Prostate gland (tissue), 2 donors: Measurements from ENCODE around the gene SPIRE2.
"Not testable (repeated sequence)": the region's sequence is repeated elsewhere in the genome, so short reads cannot be mapped to it uniquely, and the experiment has no call there.

Source experiments
- POLR2A ChIP-seq: fragments of 450-650 bp; IDR thresholded peaks from one replicate; pipeline ENCODE4 v1.6.1; 2016; ENCODE audit warnings: antibody characterized with exemption, mild to moderate bottlenecking
- TF ChIP-seq, protein P1 (sequence below), 4 experiments: fragments of 200-600 bp in 2 of 4; fragments of 450-650 bp in 2 of 4; sonication (generic) in 2 of 4; IDR thresholded peaks; 1 replicate in 3 of 4; 2 replicates in 1 of 4; pipeline ENCODE4 v1.5.1; 2016 to 2019; ENCODE audit warnings: antibody characterized with exemption in 4 of 4, mild to moderate bottlenecking in 2 of 4, moderate library complexity in 2 of 4

DNA sequence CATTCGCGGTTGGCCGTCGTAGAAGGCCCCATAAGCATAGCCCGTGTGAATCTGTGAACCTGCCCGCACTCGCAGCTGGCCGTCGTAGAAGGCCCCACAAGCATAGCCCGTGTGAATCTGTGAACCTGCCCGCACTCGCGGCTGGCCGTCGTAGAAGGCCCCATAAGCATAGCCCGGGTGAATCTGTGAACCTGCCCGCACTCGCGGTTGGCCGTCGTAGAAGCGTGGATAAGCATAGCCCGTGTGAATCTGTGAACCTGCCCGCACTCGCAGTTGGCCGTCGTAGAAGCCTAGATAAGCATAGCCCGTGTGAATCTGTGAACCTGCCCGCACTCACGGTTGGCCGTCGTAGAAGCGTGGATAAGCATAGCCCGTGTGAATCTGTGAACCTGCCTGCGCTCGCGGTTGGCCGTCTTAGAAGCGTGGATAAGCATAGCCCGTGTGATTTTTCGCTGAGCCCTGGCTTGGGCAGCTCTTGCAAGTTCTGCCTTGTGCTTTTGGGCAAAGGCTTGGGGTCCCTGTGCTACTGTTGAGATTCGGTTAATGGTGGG is 6.6 kb downstream of the SPIRE2 start:
- not testable (repeated sequence) for TF ChIP-seq POLR2A
- TF ChIP-seq, protein P1, sequence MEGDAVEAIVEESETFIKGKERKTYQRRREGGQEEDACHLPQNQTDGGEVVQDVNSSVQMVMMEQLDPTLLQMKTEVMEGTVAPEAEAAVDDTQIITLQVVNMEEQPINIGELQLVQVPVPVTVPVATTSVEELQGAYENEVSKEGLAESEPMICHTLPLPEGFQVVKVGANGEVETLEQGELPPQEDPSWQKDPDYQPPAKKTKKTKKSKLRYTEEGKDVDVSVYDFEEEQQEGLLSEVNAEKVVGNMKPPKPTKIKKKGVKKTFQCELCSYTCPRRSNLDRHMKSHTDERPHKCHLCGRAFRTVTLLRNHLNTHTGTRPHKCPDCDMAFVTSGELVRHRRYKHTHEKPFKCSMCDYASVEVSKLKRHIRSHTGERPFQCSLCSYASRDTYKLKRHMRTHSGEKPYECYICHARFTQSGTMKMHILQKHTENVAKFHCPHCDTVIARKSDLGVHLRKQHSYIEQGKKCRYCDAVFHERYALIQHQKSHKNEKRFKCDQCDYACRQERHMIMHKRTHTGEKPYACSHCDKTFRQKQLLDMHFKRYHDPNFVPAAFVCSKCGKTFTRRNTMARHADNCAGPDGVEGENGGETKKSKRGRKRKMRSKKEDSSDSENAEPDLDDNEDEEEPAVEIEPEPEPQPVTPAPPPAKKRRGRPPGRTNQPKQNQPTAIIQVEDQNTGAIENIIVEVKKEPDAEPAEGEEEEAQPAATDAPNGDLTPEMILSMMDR (IDR thresholded peaks at IDR 0.05) = not testable (repeated sequence)
